HUES48 (cell line): ENCODE measurements around the gene HDAC4.
"Not testable (repeated sequence)": the region's sequence is repeated elsewhere in the genome, so short reads cannot be mapped to it uniquely, and the experiment has no call there.

Source experiments
- H3K27ac ChIP-seq: one replicate; pipeline ENCODE4 v1.7.0; 2013; ENCODE audit warnings: low read depth, low read length, inconsistent platforms
- H3K27me3 ChIP-seq: 2 replicates; pipeline ENCODE4 v1.6.1; 2013; ENCODE audit warnings: mild to moderate bottlenecking, low read length; ENCODE audit not compliant: control insufficient read depth, insufficient read depth
- H3K36me3 ChIP-seq: 2 replicates; pipeline ENCODE4 v1.6.1; 2013; ENCODE audit warnings: low read length; ENCODE audit not compliant: control insufficient read depth, insufficient read depth
- H3K4me1 ChIP-seq: 2 replicates; pipeline ENCODE4 v1.6.1; 2013; ENCODE audit warnings: mild to moderate bottlenecking, low read length; ENCODE audit not compliant: control insufficient read depth, insufficient read depth
- H3K4me3 ChIP-seq: 2 replicates; pipeline ENCODE4 v1.5.1; 2013; ENCODE audit warnings: mild to moderate bottlenecking, low read depth, low read length
- H3K9ac ChIP-seq: 2 replicates; pipeline ENCODE4 v1.6.1; 2013; ENCODE audit warnings: mild to moderate bottlenecking, low read depth, low read length, moderate library complexity
- H3K9me3 ChIP-seq: 2 replicates; pipeline ENCODE4 v1.6.1; 2013; ENCODE audit warnings: low read length; ENCODE audit not compliant: control insufficient read depth, insufficient read depth

HDAC4 gene

DNA sequence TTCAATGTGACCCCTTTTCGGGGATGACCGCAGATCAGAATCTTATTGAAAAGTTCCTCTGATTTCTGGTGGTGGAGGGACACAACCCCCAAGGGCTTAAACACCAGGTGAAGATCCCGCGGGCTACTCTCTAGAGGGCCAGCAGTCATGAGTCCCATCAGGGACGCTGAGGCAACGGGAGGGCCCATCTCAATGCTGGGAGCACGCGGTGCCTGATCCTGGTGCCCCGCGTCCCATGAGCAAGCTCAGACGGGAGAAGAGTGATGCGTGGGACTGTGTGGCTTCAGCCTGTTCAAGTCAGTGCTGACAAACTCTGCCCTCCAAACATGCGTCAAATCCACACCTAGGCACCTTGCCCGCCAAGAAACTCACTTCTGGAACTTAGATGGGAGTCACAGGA, 328.0 kb downstream of the HDAC4 start:
- no peaks in the 10 kb centered on the region for H3K27me3 ChIP-seq
- no peaks in the 10 kb centered on the region for H3K4me1 ChIP-seq
- H3K9me3 ChIP-seq, result no peaks in the 10 kb centered on the region
- no peak overlapping the region for H3K4me3 ChIP-seq
- H3K27ac ChIP-seq, result no peak overlapping the region
- peaks cover 25% of the 10 kb centered on the region for H3K36me3 ChIP-seq
- no peak overlapping the region for H3K9ac ChIP-seq

DNA sequence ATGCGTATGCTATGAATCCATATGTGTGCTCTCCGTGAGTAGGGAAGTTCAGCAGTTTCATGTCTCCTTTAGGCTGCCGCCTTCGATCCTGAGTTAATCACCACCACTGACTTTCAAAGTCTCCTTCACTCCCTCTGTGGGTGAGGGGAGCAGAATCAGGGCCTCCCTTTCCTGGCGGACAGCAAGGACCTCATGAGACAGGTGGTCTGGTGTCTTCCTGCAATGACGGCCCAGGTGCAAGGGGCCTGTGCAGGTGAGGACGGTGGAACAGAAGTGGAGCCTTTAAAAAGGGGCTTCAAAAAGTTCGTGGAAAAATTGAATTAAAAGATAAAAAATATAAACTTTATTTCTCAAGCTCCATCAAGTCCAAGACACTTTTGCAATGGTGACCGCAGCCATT, 330.4 kb downstream of the HDAC4 start:
- H3K9ac ChIP-seq, result no peak overlapping the region

DNA sequence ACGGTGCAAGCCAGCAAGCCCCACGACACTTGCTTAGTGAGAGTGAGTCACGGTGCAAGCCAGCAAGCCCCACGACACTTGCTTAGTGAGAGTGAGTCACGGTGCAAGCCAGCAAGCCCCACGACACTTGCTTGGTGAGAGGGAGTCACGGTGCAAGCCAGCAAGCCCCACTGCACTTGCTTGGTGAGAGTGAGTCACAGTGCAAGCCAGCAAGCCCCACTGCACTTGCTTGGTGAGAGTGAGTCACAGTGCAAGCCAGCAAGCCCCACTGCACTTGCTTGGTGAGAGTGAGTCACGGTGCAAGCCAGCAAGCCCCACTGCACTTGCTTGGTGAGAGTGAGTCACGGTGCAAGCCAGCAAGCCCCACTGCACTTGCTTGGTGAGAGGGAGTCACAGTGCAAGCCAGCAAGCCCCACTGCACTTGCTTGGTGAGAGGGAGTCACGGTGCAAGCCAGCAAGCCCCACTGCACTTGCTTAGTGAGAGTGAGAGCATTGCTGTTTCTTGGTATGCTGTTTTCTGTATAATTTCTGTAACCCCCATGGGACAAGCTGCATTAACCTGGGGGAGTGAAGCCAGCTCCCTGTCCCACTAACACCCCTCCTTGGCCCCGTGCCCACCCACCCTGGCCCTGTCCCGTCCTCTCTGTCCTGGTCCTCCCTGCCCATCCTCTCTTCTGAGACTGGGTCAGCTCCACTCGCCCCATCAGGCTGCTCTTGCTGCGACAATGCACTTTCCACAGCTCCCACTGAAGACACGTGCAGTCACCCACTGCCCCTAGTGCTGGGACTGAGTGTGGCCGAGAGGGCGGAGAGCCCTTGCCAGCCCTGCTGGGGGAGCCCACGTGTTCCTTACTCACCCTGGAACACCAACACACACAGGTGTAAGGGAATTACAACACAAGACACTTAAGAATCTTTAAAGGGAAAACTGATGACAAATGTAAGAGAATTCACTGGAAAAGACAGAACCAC, 331.2 kb downstream of the HDAC4 start:
- H3K9me3 ChIP-seq, H3K9ac ChIP-seq, H3K27ac ChIP-seq, H3K4me1 ChIP-seq, H3K27me3 ChIP-seq, H3K4me3 ChIP-seq: not testable (repeated sequence)
- peaks cover 25% of the 10 kb centered on the region for H3K36me3 ChIP-seq

More for the DNA sequence above, 330.4 kb downstream of the HDAC4 start:
- Histone ChIP-seq H3K36me3 (peaks cover 22% of the 10 kb centered on the region), H3K27ac (no peak overlapping the region), H3K27me3 (no peaks in the 10 kb centered on the region), H3K4me1 (no peaks in the 10 kb centered on the region), H3K9me3 (no peaks in the 10 kb centered on the region), H3K4me3 (no peak overlapping the region)

DNA sequence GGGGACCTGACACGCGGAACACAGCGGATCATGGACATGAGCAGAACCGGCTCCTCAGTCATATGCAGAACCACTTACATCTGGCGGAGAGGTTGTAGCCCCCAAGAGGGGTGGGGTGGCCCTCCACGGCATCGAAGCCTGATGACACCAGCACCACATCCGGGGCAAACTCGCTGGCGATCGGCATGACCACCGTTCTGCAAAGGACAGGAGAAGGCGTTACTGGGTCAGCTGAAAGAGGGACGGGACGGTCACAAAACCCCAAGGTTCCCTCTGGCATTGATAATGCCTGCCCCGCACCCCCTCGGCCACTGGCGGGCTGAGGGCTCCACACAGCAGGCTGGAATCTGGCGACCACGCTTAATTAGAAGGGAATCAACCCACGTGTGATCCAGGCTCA, 332.4 kb downstream of the HDAC4 start:
- Histone ChIP-seq H3K36me3 (peaks cover 22% of the 10 kb centered on the region), H3K4me3 (no peak overlapping the region), H3K4me1 (no peaks in the 10 kb centered on the region), H3K9ac (no peak overlapping the region), H3K9me3 (no peaks in the 10 kb centered on the region), H3K27me3 (no peaks in the 10 kb centered on the region), H3K27ac (no peak overlapping the region)

DNA sequence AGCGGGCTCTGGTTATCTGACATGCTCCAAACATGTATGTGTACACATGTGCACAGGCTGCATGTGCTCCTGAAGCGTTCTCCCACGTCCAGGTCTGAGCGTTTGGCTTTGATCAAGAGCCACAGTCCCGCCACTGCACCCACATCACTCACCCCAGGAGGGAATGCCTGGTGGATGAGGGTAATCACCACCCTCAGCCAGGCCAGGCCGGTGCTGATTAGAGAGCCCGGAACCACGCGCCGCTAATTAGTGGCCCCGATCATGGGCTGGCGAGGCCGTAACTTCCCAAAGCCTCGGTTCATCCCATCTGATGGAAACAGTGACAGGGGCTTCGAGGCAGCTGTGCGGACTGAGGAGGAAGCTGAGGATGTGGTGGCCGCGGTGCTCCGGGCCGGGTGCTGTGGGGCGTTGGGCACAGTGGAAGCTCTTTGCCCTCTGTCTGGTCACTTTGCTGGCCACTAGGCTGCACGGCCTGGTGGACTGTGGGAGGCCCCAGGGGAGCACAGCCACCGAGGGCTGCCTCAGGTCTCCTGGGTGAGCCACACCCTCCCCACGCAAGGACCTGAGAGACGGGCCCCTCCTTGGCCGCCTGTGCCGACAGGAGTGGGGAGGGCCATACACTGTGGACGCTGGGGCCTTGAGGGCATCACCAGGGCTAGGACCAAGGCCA, 333.5 kb downstream of the HDAC4 start:
- Histone ChIP-seq H3K27me3 (no peaks in the 10 kb centered on the region), H3K9ac (no peak overlapping the region), H3K36me3 (peaks cover 15% of the 10 kb centered on the region), H3K27ac (no peak overlapping the region), H3K9me3 (no peaks in the 10 kb centered on the region), H3K4me3 (no peak overlapping the region), H3K4me1 (no peaks in the 10 kb centered on the region)

DNA sequence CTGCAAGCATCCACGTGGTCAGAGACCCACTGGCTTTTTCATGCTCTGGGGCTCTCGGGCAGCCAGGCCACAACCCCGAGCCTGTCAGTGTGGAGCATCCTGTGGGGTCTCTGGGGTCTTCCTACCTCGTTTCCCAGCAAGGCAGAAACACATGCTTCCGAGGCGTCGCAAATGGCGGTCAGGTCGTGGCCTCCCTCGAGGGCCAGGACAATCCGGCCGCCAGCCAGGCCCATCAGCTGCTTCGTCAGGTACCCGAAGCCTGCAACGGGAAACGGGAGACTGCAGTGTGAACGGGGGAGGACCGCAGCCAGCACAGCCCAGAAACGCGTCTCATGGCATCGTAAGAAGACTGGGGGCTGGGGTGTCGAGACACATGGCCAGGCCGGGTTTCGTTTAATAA, 334.2 kb downstream of the HDAC4 start:
- H3K36me3 ChIP-seq, result peaks cover 15% of the 10 kb centered on the region
- no peak overlapping the region for H3K27ac ChIP-seq
- H3K4me3 ChIP-seq, result no peak overlapping the region
- H3K9ac ChIP-seq, result no peak overlapping the region
- H3K27me3 ChIP-seq, result no peaks in the 10 kb centered on the region
- H3K4me1 ChIP-seq, result no peaks in the 10 kb centered on the region
- no peaks in the 10 kb centered on the region for H3K9me3 ChIP-seq

DNA sequence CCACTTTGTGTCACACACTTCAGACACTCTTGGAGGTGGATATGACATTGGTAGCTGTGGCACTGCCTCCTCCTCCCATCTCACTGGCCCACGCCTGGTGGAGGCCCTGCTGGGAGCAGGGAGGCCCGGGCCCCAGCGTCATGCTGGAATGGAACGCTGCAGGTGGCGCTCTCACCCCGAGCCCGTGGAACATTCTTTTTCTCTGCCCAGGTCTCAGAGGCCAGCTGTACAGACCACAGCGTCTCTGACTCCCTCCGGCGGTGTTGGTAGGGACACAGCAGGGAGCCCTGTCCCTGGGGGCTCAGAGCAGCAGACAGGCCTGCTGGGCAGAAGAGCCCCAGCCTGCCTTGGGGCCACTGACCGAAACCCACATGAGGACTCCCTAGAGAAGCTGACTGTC, 334.9 kb downstream of the HDAC4 start:
- Histone ChIP-seq H3K27me3 (no peaks in the 10 kb centered on the region), H3K9ac (no peak overlapping the region), H3K4me1 (no peaks in the 10 kb centered on the region), H3K27ac (no peak overlapping the region), H3K4me3 (no peak overlapping the region), H3K9me3 (no peaks in the 10 kb centered on the region), H3K36me3 (peaks cover 16% of the 10 kb centered on the region)

DNA sequence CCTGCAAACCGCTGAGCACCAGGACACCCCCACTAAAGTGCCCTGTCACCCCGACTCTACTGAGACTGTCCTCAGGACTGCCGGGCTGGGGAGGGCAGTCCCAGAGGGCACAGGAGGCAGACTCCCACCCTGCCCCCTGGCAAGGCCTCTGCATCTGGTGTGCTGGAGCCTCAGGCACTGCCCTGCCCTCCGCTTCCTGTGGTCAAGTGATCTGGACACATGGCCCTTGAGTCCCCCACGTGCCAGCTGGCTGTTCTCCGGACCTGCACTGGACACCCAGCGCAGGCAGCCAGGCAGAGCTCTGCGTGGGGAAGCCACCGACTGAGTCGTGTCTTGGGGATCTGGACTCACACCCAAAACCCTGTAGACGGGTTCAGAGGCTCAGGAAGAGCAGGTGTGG, 335.3 kb downstream of the HDAC4 start:
- no peak overlapping the region for H3K4me3 ChIP-seq
- no peaks in the 10 kb centered on the region for H3K4me1 ChIP-seq
- H3K9me3 ChIP-seq, result no peaks in the 10 kb centered on the region
- H3K36me3 ChIP-seq, result peaks cover 16% of the 10 kb centered on the region
- no peak overlapping the region for H3K27ac ChIP-seq
- H3K9ac ChIP-seq, result no peak overlapping the region
- H3K27me3 ChIP-seq, result no peaks in the 10 kb centered on the region

DNA sequence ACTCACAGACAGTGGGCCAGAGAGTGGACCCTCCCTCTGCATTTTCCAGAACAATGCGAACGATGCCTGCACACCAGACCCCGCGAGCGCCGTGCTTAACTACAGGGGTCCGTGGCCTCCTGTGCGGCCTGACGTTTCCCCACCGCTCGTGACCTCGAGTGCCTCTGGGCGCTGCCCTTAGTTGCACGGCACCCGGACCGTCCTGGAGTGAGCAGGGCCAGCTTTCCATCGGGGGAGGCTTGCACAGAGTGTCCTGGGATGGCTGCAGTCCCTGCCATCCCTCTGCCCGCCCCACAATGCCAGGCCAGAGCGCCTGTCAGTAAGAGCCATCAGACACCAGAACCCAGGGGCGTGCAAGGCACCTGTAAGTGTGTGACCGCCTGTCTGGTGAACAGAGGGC, 335.9 kb downstream of the HDAC4 start:
- Histone ChIP-seq H3K36me3 (peaks cover 16% of the 10 kb centered on the region), H3K9ac (no peak overlapping the region), H3K9me3 (no peaks in the 10 kb centered on the region), H3K4me3 (no peak overlapping the region), H3K4me1 (no peaks in the 10 kb centered on the region), H3K27ac (no peak overlapping the region), H3K27me3 (no peaks in the 10 kb centered on the region)

DNA sequence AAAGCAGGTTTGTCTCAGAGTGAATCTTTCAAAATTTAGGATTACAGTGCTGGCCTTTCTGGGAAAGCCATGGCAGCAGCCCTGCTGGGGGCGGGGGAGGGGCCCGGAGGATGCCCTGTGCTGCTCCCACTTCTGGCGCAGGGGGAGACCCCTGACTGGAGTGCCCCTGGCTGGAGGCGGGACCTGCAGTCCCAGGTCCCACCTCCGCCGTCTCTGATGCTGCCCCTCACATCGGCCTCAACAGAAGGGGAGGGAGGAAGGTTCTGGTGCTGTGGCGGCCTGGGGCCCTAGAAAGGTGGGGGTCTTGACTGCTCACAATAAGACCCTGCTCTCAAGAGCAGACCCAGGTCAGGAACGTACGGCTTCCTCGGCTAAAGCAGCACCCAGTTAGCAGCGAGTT, 336.6 kb downstream of the HDAC4 start:
- H3K4me1 ChIP-seq, result no peaks in the 10 kb centered on the region
- no peaks in the 10 kb centered on the region for H3K9me3 ChIP-seq
- H3K27me3 ChIP-seq, result no peaks in the 10 kb centered on the region
- no peak overlapping the region for H3K9ac ChIP-seq
- peaks cover 16% of the 10 kb centered on the region for H3K36me3 ChIP-seq
- H3K27ac ChIP-seq, result no peak overlapping the region
- no peak overlapping the region for H3K4me3 ChIP-seq

DNA sequence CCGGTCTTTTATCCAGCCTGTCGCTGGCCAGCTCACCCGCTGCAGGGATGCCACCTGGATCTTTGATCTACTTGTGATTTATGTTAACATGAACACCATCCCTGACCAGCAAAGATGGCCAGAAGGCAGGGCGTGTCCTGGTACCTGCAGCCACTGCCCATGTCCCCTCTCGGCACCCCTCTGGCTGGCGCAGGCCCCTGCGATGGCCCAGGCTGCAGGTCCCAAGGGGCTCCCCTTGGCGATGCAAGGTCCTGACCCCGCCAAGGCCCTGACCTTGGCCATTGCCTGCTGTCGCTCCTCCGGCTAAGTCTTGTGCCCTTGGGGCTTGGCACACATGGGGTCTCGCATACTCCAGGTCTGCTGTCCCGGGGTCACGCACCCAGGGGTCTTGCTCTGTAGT, 338.1 kb downstream of the HDAC4 start:
- Histone ChIP-seq H3K9ac (no peak overlapping the region), H3K4me1 (no peaks in the 10 kb centered on the region), H3K9me3 (no peaks in the 10 kb centered on the region), H3K27me3 (no peaks in the 10 kb centered on the region), H3K36me3 (peaks cover 16% of the 10 kb centered on the region), H3K27ac (no peak overlapping the region), H3K4me3 (no peak overlapping the region)
